ENCODE results near the gene SHISA9. TPM values are rescaled to one million over a fixed set of nuclear protein-coding genes. Genes with fewer than 3 reads are reported as not detected.

SHISA9 gene
- total and polyA plus RNA-seq, 3 experiments from 2014 or later, result 0.04 to 0.35 TPM; not detected in 1

DNA sequence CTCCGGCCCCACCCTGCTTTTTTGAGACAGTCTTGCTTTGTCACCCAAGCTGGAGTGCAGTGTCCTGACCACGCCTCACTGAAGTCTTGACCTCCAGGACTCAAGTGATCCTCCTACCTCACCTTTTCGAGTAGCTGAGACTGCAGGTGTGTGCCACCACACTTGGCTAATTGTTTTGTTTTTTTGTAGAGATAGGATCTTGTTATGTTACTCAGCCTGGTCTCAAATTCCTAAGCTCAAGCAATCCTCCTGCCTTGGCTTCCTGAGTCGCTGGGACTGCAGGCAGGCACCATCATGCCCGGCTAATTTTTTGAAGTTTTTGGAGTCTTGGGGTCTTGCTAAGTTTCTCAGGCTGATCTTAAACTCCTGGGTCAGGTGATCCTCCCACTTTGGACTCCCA lies 206.7 kb downstream of the SHISA9 start:
- Mint-ChIP-seq H3K36me3 (no peaks in the 10 kb centered on the region), H3K27me3 (no peaks in the 10 kb centered on the region), H3K27ac (no peak overlapping the region), H3K9me3 (peaks cover 2 to 14% (median 4%) of the 10 kb centered on the region in 5 donors), H3K4me1 (no peaks in the 10 kb centered on the region), H3K4me3 (no peak overlapping the region)
- DNase-seq, result no peak
- Histone ChIP-seq H3K4me1 (ENCODE audit: insufficient read depth, low read length) (no peaks in the 10 kb centered on the region), H3K4me3 (ENCODE audit: low read length) (no peak overlapping the region), H3K36me3 (ENCODE audit: insufficient read depth, low read length) (no peaks in the 10 kb centered on the region), H3K9me3 (ENCODE audit: low read length) (no peaks in the 10 kb centered on the region), H3K27me3 (ENCODE audit: insufficient read depth, low read length, poor library complexity, severe bottlenecking) (no peaks in the 10 kb centered on the region), H3K27ac (ENCODE audit: low read depth, low read length) (no peak overlapping the region)
- ChIA-PET CTCF (no interaction called here), POLR2A (no interaction called here)

DNA sequence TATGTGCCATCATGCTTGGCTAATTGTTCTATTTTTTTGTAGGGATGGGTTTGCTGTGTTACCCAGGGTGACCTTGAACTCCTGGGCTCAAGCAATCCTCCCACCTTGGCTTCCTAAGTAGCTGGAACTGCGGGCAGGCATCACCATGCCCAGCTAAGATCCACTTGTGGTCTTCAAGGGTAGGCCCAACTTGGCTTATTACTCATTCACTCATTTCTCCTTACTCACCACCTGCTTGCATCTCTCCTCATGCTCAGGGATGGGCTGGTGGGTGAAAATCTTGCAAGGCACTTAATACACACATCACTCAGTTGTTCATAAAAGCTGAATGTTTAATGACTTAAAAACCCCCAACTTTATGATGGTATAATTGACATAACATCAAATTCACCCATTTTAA lies 207.8 kb downstream of the SHISA9 start:
- Histone ChIP-seq H3K27ac (ENCODE audit: low read depth, low read length) (no peak overlapping the region), H3K36me3 (ENCODE audit: insufficient read depth, low read length) (no peaks in the 10 kb centered on the region), H3K4me3 (ENCODE audit: low read length) (no peak overlapping the region), H3K27me3 (ENCODE audit: insufficient read depth, low read length, poor library complexity, severe bottlenecking) (no peaks in the 10 kb centered on the region), H3K4me1 (ENCODE audit: insufficient read depth, low read length) (no peaks in the 10 kb centered on the region), H3K9me3 (ENCODE audit: low read length) (no peaks in the 10 kb centered on the region)
- POLR2A ChIA-PET, result no interaction called here
- no peaks in the 10 kb centered on the region for H3K36me3 Mint-ChIP-seq
- H3K9me3 Mint-ChIP-seq, result peaks cover 0 to 12% (median 4%) of the 10 kb centered on the region in 5 donors
- no peaks in the 10 kb centered on the region for H3K27me3 Mint-ChIP-seq
- no peak overlapping the region for H3K4me3 Mint-ChIP-seq
- H3K4me1 Mint-ChIP-seq, result no peaks in the 10 kb centered on the region
- no peak for DNase-seq
- H3K27ac Mint-ChIP-seq, result no peak overlapping the region
- CTCF ChIA-PET, result no interaction called here

DNA sequence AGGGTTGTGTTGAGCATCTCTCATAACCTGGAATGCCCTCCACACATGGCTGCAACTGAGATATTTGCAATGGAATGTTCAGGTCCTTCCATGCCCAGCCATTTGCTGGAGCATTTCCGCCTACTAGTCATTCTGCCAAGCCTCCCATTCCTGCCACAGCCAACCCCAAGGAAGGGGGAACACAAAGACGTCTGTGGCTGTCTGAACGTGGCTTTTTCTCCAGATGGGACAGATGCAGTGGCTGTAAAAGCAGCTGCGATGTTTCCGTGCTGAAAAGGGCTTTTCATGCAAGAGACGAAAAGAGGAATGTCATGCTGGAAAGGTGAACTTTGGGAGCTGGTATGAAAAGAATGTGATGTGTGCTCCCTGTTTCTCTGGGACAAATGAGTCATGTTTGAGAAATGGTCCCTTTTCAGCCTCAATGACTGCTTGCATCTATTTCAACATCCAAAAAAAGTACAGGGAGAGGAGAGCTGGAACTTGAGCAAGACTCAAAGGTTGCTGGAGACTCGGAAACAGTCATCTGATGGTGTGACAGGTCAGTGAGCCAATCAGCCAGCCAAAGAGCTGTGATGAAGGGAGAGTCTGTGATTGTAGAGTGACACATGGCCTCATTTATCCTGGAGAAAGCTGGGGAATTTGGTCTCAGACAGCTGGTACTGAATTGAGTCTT lies 208.9 kb downstream of the SHISA9 start:
- ChIA-PET CTCF (no interaction called here), POLR2A (no interaction called here)
- Mint-ChIP-seq H3K4me3 (no peak overlapping the region), H3K27me3 (no peaks in the 10 kb centered on the region), H3K27ac (no peak overlapping the region), H3K9me3 (peaks cover 0 to 14% (median 4%) of the 10 kb centered on the region in 5 donors), H3K4me1 (no peaks in the 10 kb centered on the region), H3K36me3 (no peaks in the 10 kb centered on the region)
- Histone ChIP-seq H3K4me1 (ENCODE audit: insufficient read depth, low read length) (no peaks in the 10 kb centered on the region), H3K27me3 (ENCODE audit: insufficient read depth, low read length, poor library complexity, severe bottlenecking) (no peaks in the 10 kb centered on the region), H3K4me3 (ENCODE audit: low read length) (no peak overlapping the region), H3K9me3 (ENCODE audit: low read length) (no peaks in the 10 kb centered on the region), H3K27ac (ENCODE audit: low read depth, low read length) (no peak overlapping the region), H3K36me3 (ENCODE audit: insufficient read depth, low read length) (no peaks in the 10 kb centered on the region)
- DNase-seq, result no peak

DNA sequence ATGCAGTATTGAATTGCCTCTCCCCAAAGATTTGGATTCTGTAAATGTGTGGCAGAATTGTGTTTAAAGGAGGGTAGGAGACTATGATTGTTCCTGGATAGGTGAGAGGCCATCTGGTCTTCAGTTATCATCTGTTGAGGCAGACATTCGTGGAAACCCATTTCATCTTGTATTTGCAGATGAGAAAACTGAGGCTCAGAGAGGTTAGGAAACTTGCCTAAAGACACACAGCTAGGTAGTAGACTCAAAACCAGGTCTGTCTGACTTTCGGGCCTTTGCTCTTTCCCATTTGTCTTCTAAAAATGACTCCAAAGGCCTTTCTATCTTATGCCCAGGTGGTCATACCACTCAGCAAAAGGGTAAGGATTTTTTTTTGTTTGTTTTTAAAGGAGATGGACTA lies 210.3 kb downstream of the SHISA9 start:
- no peak overlapping the region for H3K27ac Mint-ChIP-seq
- no peaks in the 10 kb centered on the region for H3K4me1 Mint-ChIP-seq
- Histone ChIP-seq H3K27ac (ENCODE audit: low read depth, low read length) (no peak overlapping the region), H3K9me3 (ENCODE audit: low read length) (no peaks in the 10 kb centered on the region), H3K4me3 (ENCODE audit: low read length) (no peak overlapping the region), H3K36me3 (ENCODE audit: insufficient read depth, low read length) (no peaks in the 10 kb centered on the region), H3K4me1 (ENCODE audit: insufficient read depth, low read length) (no peaks in the 10 kb centered on the region), H3K27me3 (ENCODE audit: insufficient read depth, low read length, poor library complexity, severe bottlenecking) (no peaks in the 10 kb centered on the region)
- no peak overlapping the region for H3K4me3 Mint-ChIP-seq
- ChIA-PET POLR2A (no interaction called here), CTCF (no interaction called here)
- no peak for DNase-seq
- no peaks in the 10 kb centered on the region for H3K36me3 Mint-ChIP-seq
- peaks cover 0 to 14% (median 4%) of the 10 kb centered on the region in 5 donors for H3K9me3 Mint-ChIP-seq
- H3K27me3 Mint-ChIP-seq, result no peaks in the 10 kb centered on the region

DNA sequence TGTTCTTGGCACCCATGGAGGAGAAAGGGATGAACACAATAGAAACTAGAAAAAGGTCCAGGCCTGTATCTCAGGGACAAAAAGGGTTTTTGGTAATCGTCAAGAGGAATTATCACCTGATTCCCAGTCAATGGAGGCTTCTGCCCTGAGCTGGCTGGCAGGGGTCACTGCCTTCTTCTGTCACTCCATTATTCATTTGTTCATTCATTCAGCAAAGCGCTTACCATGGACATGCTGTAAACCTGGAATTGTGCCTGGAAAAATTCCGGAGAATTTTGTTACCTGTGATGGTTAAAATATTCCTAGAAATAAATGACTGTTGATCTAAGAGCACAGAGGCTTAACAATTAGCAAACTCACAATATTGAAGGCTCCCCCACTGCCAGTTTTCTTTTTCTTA lies 212.3 kb downstream of the SHISA9 start:
- Histone ChIP-seq H3K4me3 (ENCODE audit: low read length) (no peak overlapping the region), H3K27ac (ENCODE audit: low read depth, low read length) (no peak overlapping the region), H3K9me3 (ENCODE audit: low read length) (no peaks in the 10 kb centered on the region), H3K4me1 (ENCODE audit: insufficient read depth, low read length) (no peaks in the 10 kb centered on the region), H3K27me3 (ENCODE audit: insufficient read depth, low read length, poor library complexity, severe bottlenecking) (no peaks in the 10 kb centered on the region), H3K36me3 (ENCODE audit: insufficient read depth, low read length) (no peaks in the 10 kb centered on the region)
- Mint-ChIP-seq H3K36me3 (no peaks in the 10 kb centered on the region), H3K9me3 (peaks cover 0 to 14% (median 1%) of the 10 kb centered on the region in 5 donors), H3K4me3 (no peak overlapping the region), H3K4me1 (no peaks in the 10 kb centered on the region), H3K27me3 (no peaks in the 10 kb centered on the region), H3K27ac (no peak overlapping the region)
- CTCF ChIA-PET, result no interaction called here
- no peak for DNase-seq
- POLR2A ChIA-PET, result no interaction called here

DNA sequence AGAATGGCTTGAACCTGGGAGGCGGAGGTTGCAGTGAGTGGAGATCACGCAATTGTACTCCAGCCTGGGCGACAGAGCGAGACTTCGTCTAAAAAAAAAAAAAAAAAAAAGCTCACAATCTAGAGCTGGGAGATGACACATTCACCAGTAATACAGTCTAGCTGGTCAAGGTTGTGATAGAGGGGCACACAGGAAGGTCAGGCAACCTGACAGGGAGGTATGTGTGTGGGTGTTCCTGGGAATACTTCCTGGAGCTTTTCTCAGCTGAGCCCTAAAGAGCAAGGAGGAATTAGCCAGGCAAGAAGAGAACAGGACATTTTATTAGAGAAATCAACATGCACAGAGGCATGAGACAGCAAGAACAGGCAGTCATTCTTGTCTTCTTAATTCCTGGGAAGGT lies 216.7 kb downstream of the SHISA9 start:
- no peaks in the 10 kb centered on the region for H3K4me1 Mint-ChIP-seq
- Histone ChIP-seq H3K4me3 (ENCODE audit: low read length) (no peak overlapping the region), H3K27ac (ENCODE audit: low read depth, low read length) (no peak overlapping the region), H3K4me1 (ENCODE audit: insufficient read depth, low read length) (no peaks in the 10 kb centered on the region), H3K9me3 (ENCODE audit: low read length) (no peaks in the 10 kb centered on the region), H3K36me3 (ENCODE audit: insufficient read depth, low read length) (no peaks in the 10 kb centered on the region), H3K27me3 (ENCODE audit: insufficient read depth, low read length, poor library complexity, severe bottlenecking) (no peaks in the 10 kb centered on the region)
- CTCF ChIA-PET, result no interaction called here
- H3K9me3 Mint-ChIP-seq, result peaks cover 0 to 10% (median 2%) of the 10 kb centered on the region in 5 donors
- H3K4me3 Mint-ChIP-seq, result no peak overlapping the region
- no peaks in the 10 kb centered on the region for H3K27me3 Mint-ChIP-seq
- H3K36me3 Mint-ChIP-seq, result no peaks in the 10 kb centered on the region
- no peak for DNase-seq
- no peak overlapping the region for H3K27ac Mint-ChIP-seq
- POLR2A ChIA-PET, result no interaction called here

DNA sequence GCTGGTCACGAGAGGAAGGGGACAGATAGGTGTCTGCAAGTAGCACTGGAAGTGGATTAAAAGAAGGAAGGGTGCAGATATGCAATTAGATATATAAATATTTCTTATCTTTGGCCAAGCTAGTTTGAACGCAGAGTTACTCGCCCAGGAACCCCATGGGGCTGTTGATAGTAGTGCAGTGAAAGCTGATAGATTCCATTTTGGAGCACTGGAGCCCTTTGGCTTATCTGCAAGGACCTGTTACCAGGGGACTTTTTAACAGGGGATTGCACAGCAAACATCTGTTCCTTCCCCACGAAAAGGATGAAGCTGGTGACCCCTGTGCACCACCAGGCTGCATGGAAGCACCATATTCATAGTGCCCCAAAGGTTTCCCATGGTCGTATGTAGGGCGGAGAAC lies 218.7 kb downstream of the SHISA9 start:
- H3K36me3 ChIP-seq (ENCODE audit: insufficient read depth, low read length), result no peaks in the 10 kb centered on the region
- Mint-ChIP-seq H3K27me3 (no peaks in the 10 kb centered on the region), H3K9me3 (peaks cover 0 to 6% (median 4%) of the 10 kb centered on the region in 5 donors), H3K4me1 (no peaks in the 10 kb centered on the region), H3K36me3 (no peaks in the 10 kb centered on the region), H3K4me3 (no peak overlapping the region), H3K27ac (no peak overlapping the region)
- no peak overlapping the region for H3K27ac ChIP-seq (ENCODE audit: low read depth, low read length)
- no peaks in the 10 kb centered on the region for H3K9me3 ChIP-seq (ENCODE audit: low read length)
- no peaks in the 10 kb centered on the region for H3K4me1 ChIP-seq (ENCODE audit: insufficient read depth, low read length)
- H3K27me3 ChIP-seq (ENCODE audit: insufficient read depth, low read length, poor library complexity, severe bottlenecking), result no peaks in the 10 kb centered on the region
- CTCF ChIA-PET, result no interaction called here
- no peak overlapping the region for H3K4me3 ChIP-seq (ENCODE audit: low read length)
- POLR2A ChIA-PET, result no interaction called here
- no peak for DNase-seq

DNA sequence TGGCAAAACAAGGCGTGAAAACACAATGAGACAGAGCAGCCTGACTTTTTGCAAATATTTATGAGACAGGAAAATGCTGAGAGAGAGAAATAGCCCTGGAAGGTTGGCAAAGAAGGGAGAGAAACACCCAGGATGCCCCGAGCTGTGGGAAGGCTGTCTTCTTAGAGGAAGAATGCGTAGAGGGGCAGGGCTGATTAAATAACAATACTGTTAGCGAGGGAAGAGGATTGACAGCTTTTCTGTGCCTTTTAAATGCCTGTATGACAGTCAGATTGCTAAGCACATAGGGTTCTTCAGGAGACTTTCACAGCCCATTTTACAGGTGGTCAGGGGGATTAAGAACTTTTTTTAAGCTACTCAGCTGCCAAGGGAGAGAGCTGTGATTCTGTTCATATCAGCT lies 219.2 kb downstream of the SHISA9 start:
- DNase-seq, result no peak
- POLR2A ChIA-PET, result no interaction called here
- H3K4me1 ChIP-seq (ENCODE audit: insufficient read depth, low read length), result no peaks in the 10 kb centered on the region
- peaks cover 0 to 6% (median 4%) of the 10 kb centered on the region in 5 donors for H3K9me3 Mint-ChIP-seq
- no peak overlapping the region for H3K27ac Mint-ChIP-seq
- CTCF ChIA-PET, result no interaction called here
- H3K9me3 ChIP-seq (ENCODE audit: low read length), result no peaks in the 10 kb centered on the region
- no peak overlapping the region for H3K4me3 Mint-ChIP-seq
- no peak overlapping the region for H3K4me3 ChIP-seq (ENCODE audit: low read length)
- H3K4me1 Mint-ChIP-seq, result no peaks in the 10 kb centered on the region
- H3K27me3 Mint-ChIP-seq, result no peaks in the 10 kb centered on the region
- no peaks in the 10 kb centered on the region for H3K27me3 ChIP-seq (ENCODE audit: insufficient read depth, low read length, poor library complexity, severe bottlenecking)
- no peak overlapping the region for H3K27ac ChIP-seq (ENCODE audit: low read depth, low read length)
- H3K36me3 ChIP-seq (ENCODE audit: insufficient read depth, low read length), result no peaks in the 10 kb centered on the region
- no peaks in the 10 kb centered on the region for H3K36me3 Mint-ChIP-seq

DNA sequence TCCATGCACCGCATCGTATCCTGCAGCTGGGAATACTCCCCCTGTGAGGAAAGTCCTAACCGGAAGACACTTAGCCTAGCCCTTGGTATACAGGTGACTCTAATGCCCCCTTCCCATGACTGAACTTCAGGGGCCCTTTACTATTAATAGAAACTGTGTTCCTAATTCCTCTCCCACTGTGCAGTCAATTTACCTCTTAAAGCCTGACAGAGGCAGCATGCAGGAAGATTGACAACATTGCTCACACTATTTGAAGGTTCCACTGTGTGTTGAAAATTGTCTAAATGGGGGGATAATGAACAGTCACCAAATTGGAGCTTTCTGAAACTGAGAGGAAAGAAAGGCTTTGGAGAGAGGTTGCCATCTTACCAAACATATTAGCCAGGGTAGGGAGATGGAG lies 222.6 kb downstream of the SHISA9 start:
- Mint-ChIP-seq H3K27me3 (no peaks in the 10 kb centered on the region), H3K4me1 (no peaks in the 10 kb centered on the region), H3K27ac (no peak overlapping the region), H3K9me3 (peaks cover 0 to 8% (median 6%) of the 10 kb centered on the region in 5 donors), H3K36me3 (no peaks in the 10 kb centered on the region), H3K4me3 (no peak overlapping the region)
- ChIA-PET CTCF (no interaction called here), POLR2A (no interaction called here)
- Histone ChIP-seq H3K27me3 (ENCODE audit: insufficient read depth, low read length, poor library complexity, severe bottlenecking) (no peaks in the 10 kb centered on the region), H3K4me3 (ENCODE audit: low read length) (no peak overlapping the region), H3K9me3 (ENCODE audit: low read length) (no peaks in the 10 kb centered on the region), H3K36me3 (ENCODE audit: insufficient read depth, low read length) (no peaks in the 10 kb centered on the region), H3K27ac (ENCODE audit: low read depth, low read length) (no peak overlapping the region), H3K4me1 (ENCODE audit: insufficient read depth, low read length) (no peaks in the 10 kb centered on the region)
- DNase-seq, result no peak
